MM.1S (cell line): ENCODE measurements around the gene BACH2.

ENCODE experiments used
- EZH2 ChIP-seq: fragments of 300-600 bp; sonication (generic); optimal IDR thresholded peaks from 2 replicates; pipeline ENCODE3; 2017; ENCODE audit warnings: low read depth, mild to moderate bottlenecking, antibody characterized with exemption, low read length, mixed read lengths
- TF ChIP-seq, protein P1 (sequence below): fragments of 300-600 bp; sonication (generic); IDR thresholded peaks from 2 replicates; pipeline ENCODE4 v1.5.1; 2016; ENCODE audit warnings: antibody characterized with exemption, low read length, mixed read lengths

DNA sequence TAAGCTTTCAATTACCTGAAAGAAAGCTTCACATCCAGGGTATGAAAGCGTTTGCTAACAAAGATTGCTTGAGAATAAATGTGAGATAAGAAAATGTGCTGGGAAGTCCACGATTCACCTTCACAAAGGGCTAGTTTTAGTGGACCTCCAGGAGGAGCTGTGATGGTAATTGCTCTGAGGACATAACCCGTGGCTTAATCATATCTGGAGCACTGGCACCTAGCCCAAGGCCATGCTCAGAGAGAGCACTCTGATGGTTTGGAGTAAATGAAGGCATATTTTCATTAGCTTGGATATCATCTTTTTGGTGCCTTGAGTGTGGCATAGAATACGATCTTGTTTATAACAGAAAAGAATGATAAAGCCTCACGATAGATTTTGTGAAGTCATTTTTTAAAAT lies 46.9 kb upstream of the BACH2 start:
- TF ChIP-seq, protein P1, sequence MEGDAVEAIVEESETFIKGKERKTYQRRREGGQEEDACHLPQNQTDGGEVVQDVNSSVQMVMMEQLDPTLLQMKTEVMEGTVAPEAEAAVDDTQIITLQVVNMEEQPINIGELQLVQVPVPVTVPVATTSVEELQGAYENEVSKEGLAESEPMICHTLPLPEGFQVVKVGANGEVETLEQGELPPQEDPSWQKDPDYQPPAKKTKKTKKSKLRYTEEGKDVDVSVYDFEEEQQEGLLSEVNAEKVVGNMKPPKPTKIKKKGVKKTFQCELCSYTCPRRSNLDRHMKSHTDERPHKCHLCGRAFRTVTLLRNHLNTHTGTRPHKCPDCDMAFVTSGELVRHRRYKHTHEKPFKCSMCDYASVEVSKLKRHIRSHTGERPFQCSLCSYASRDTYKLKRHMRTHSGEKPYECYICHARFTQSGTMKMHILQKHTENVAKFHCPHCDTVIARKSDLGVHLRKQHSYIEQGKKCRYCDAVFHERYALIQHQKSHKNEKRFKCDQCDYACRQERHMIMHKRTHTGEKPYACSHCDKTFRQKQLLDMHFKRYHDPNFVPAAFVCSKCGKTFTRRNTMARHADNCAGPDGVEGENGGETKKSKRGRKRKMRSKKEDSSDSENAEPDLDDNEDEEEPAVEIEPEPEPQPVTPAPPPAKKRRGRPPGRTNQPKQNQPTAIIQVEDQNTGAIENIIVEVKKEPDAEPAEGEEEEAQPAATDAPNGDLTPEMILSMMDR: no peak
- no peak for TF ChIP-seq EZH2
